Endothelial cell of umbilical vein (primary cell): ENCODE results near the gene RBM42. TPM values are rescaled to one million over a fixed set of nuclear protein-coding genes. Genes with fewer than 3 reads are reported as not detected.

Experiments
- BruUV-seq: library from RNA; stranded (reverse); fragments of 400-500 nt; replicated peaks from 2 replicates; lab custom pipeline; 2021; lab: Mats Ljungman, UMichigan
- CTCF ChIA-PET: fragments of 300-600, 350-600 bp; sonication (Branson Sonifier 250); formaldehyde crosslinking; loops from one replicate; lab custom pipeline; 2021; ENCODE audit warnings: antibody characterized with exemption, inconsistent platforms; lab: Charles Lee
- POLR2A ChIA-PET: fragments of 300-600, 350-600 bp; sonication (Branson Sonifier 250); formaldehyde crosslinking; loops from one replicate; lab custom pipeline; 2021; ENCODE audit warnings: antibody characterized with exemption, inconsistent platforms; lab: Charles Lee
- DNase-seq: peaks from one replicate; pipeline ENCODE4 v3.0.0-alpha.2; 2011; ENCODE audit warnings: low read depth, low spot score
- FAIRE-seq: peaks from 2 replicates; lab custom pipeline; 2011; peaks lifted over from hg19 to GRCh38; lab: Jason Lieb, UNC
- H2AFZ ChIP-seq: 2 replicates; pipeline ENCODE4 v1.6.0; 2012; ENCODE audit warnings: low read depth, low read length, control low read depth, inconsistent platforms
- H3K27ac ChIP-seq: 2 replicates; pipeline ENCODE4 v1.5.1; 2011; ENCODE audit warnings: low read depth, mild to moderate bottlenecking, control low read depth, low read length, moderate library complexity; ENCODE audit not compliant: insufficient read depth
- H3K27me3 ChIP-seq, 2 experiments: 2 replicates each; pipeline versions ENCODE4 v1.6.0 to v1.6.1; 2011; ENCODE audit warnings: low read length in 2 of 2, mixed read lengths in 1 of 2; ENCODE audit not compliant: control insufficient read depth in 2 of 2, insufficient read depth in 2 of 2
- H3K36me3 ChIP-seq, 2 experiments: 2 replicates in 1 of 2; 3 replicates in 1 of 2; pipeline ENCODE4 v1.5.1; 2011; ENCODE audit warnings: low read length in 2 of 2, mild to moderate bottlenecking in 1 of 2, moderate library complexity in 1 of 2; ENCODE audit not compliant: control insufficient read depth in 2 of 2, insufficient read depth in 2 of 2; ENCODE audit errors: extremely low read depth in 1 of 2
- H3K4me1 ChIP-seq: 3 replicates; pipeline ENCODE4 v1.5.1; 2011; ENCODE audit warnings: mild to moderate bottlenecking, low read length; ENCODE audit not compliant: control insufficient read depth, insufficient read depth; ENCODE audit errors: extremely low read depth
- H3K4me2 ChIP-seq: 2 replicates; pipeline ENCODE4 v1.6.1; 2011; ENCODE audit warnings: low read length, control low read depth, mixed read lengths; ENCODE audit not compliant: insufficient read depth
- H3K4me3 ChIP-seq, 3 experiments: fragments of 200-600 bp in 1 of 3; sonication (generic), shearing (Covaris generic) in 1 of 3; replicated peaks in 1 of 3; 2 replicates each; pipeline ENCODE4 v1.5.1; 2011 to 2016; ENCODE audit warnings: control low read depth in 3 of 3, low read length in 3 of 3, mild to moderate bottlenecking in 2 of 3, inconsistent platforms in 1 of 3, low read depth in 1 of 3, moderate library complexity in 1 of 3; ENCODE audit not compliant: insufficient read depth in 1 of 3
- H3K79me2 ChIP-seq: 2 replicates; pipeline ENCODE4 v1.6.0; 2012; ENCODE audit warnings: low read length, inconsistent platforms; ENCODE audit not compliant: control insufficient read depth, insufficient read depth
- H3K9ac ChIP-seq: replicated peaks from 2 replicates; pipeline ENCODE3; 2011; ENCODE audit warnings: low read length, control low read depth; ENCODE audit not compliant: insufficient read depth; ENCODE audit errors: extremely low read depth
- H3K9me1 ChIP-seq: replicated peaks from 3 replicates; pipeline ENCODE4 v1.6.0; 2011; ENCODE audit warnings: mild to moderate bottlenecking, low read length; ENCODE audit not compliant: control insufficient read depth, insufficient read depth; ENCODE audit errors: extremely low read depth
- H3K9me3 ChIP-seq: replicated peaks from 2 replicates; pipeline ENCODE4 v1.5.1; 2012; ENCODE audit warnings: low read length, inconsistent platforms; ENCODE audit not compliant: control insufficient read depth, insufficient read depth
- H4K20me1 ChIP-seq: replicated peaks from 2 replicates; pipeline ENCODE3; 2011; ENCODE audit warnings: mild to moderate bottlenecking, low read length; ENCODE audit not compliant: control insufficient read depth, insufficient read depth; ENCODE audit errors: extremely low read depth
- CTCF ChIP-seq, 2 donors: IDR thresholded peaks; 1 replicate in 1 of 2; 2 replicates in 1 of 2; pipeline ENCODE4 v1.5.1; 2011; ENCODE audit warnings: low read length in 2 of 2, mild to moderate bottlenecking in 2 of 2, moderate library complexity in 2 of 2, control low read depth in 1 of 2, inconsistent platforms in 1 of 2, low read depth in 1 of 2; ENCODE audit not compliant: insufficient read depth in 1 of 2; ENCODE audit errors: extremely low read depth in 1 of 2
- EZH2 ChIP-seq: IDR thresholded peaks from 2 replicates; pipeline ENCODE4 v1.6.1; 2012; ENCODE audit warnings: borderline replicate concordance, low read depth, mild to moderate bottlenecking, moderate library complexity, low read length, inconsistent platforms; ENCODE audit not compliant: severe bottlenecking
- FOS ChIP-seq: IDR thresholded peaks from 2 replicates; pipeline ENCODE4 v1.6.1; 2011; ENCODE audit warnings: mild to moderate bottlenecking, low read length, moderate library complexity, borderline replicate concordance; ENCODE audit not compliant: insufficient read depth
- GATA2 ChIP-seq: IDR thresholded peaks from 2 replicates; pipeline ENCODE4 v1.7.0; 2011; ENCODE audit warnings: low read depth, mild to moderate bottlenecking, moderate library complexity, mixed read lengths, low read length; ENCODE audit not compliant: insufficient read length, insufficient read depth
- JUN ChIP-seq: IDR thresholded peaks from 2 replicates; pipeline ENCODE4 v1.6.1; 2011; ENCODE audit warnings: borderline replicate concordance, low read depth; ENCODE audit not compliant: insufficient read length, insufficient read depth
- MYC ChIP-seq: IDR thresholded peaks from one replicate; pipeline ENCODE4 v1.6.1; 2011; ENCODE audit warnings: mild to moderate bottlenecking, low read depth, low read length
- POLR2A ChIP-seq: IDR thresholded peaks from 2 replicates; pipeline ENCODE4 v1.6.1; 2012; ENCODE audit warnings: low read depth, mild to moderate bottlenecking, control low read depth, low read length
- POLR2AphosphoS5 ChIP-seq: IDR thresholded peaks from 2 replicates; pipeline ENCODE4 v1.6.1; 2012; ENCODE audit warnings: low read depth, mild to moderate bottlenecking, control low read depth, low read length, moderate library complexity; ENCODE audit not compliant: insufficient read depth
- dilution Hi-C: fragments of 300-500 bp; cut with MboI; formaldehyde crosslinking; loops from one replicate; pipeline ENCODE4 v1.15.0; 2019; ENCODE audit warnings: low sequenced_read_pairs; ENCODE audit not compliant: extremely low pct_ligation_motif_present
- intact Hi-C: fragments of 100-400 bp; cut with micrococcal nuclease; formaldehyde crosslinking; loops from one replicate; pipeline ENCODE4 v1.10.0; 2022
- polyA plus RNA-seq, 4 experiments: library from polyadenylated mRNA; depleted of rRNA in 3 of 4; stranded (reverse) in 3 of 4; unstranded in 1 of 4; fragments of >200 nt; gene quantifications; 2 replicates each; pipeline versions ENCODE4 v1.2.1 to v1.2.3, GENCODE V29; 2011 to 2012; ENCODE audit warnings: missing spikeins in 1 of 4
- total RNA-seq: library from RNA; stranded (reverse); gene quantifications from 2 replicates; pipeline ENCODE4 v1.2.3, GENCODE V29; 2021
- TF ChIP-seq, protein P1 (sequence below): IDR thresholded peaks from 2 replicates; pipeline ENCODE4 v1.6.1; 2011; ENCODE audit not compliant: insufficient read depth, insufficient read length

RBM42 gene
- total and polyA plus RNA-seq, 2 donors (not counting 3 experiments of a cell fraction or from before 2014, with no cell fraction given): 78.3 to 97.3 TPM

DNA sequence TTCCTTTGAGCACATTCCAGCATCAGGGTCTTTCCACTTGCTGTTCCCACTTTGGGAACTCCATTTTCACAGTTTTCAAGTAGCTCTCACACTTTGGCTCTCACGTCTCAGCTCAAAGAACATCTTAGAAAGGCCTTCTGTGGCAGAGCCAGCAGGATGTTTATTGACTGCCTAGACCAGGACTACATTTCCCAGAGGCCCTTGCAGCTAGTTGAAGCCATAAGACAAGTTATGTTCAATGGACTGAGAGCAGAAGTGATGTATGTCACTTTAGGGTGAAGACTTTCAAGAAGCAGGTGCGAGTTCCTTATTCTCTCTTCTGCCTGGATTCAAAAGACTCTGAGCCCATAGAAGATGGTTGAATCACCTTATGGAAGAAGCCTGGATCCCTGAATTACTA, 20.6 kb upstream of the RBM42 start:
- FAIRE-seq (no peak), DNase-seq (no peak)
- H3K4me1 ChIP-seq: peaks cover 3% of the 10 kb centered on the region
- H3K9me1 ChIP-seq: no peaks in the 10 kb centered on the region
- no peak overlapping the region for H2AFZ ChIP-seq
- no TSS peak for BruUV-seq
- no peaks in the 10 kb centered on the region for H3K27me3 ChIP-seq
- dilution Hi-C loops (no loop called here), intact Hi-C loops (no loop called here)
- ChIA-PET CTCF (no interaction called here), POLR2A (no interaction called here)
- no peaks in the 10 kb centered on the region for H4K20me1 ChIP-seq
- no peaks in the 10 kb centered on the region for H3K36me3 ChIP-seq
- no peak for TF ChIP-seq EZH2
- TF ChIP-seq JUN: no peak
- no peak for TF ChIP-seq POLR2AphosphoS5
- no peak for TF ChIP-seq CTCF (IDR thresholded peaks at IDR 0.05; ENCODE audit: extremely low read depth in 1 of 2, insufficient read depth in 1 of 2, low read depth in 1 of 2, low read length in 2 of 2)
- no peak for TF ChIP-seq MYC
- TF ChIP-seq GATA2: no peak
- TF ChIP-seq FOS: no peak
- TF ChIP-seq, protein P1, sequence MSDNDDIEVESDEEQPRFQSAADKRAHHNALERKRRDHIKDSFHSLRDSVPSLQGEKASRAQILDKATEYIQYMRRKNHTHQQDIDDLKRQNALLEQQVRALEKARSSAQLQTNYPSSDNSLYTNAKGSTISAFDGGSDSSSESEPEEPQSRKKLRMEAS: no peak
- no peak for TF ChIP-seq POLR2A
- H3K27ac ChIP-seq: no peak overlapping the region
- no peak overlapping the region for H3K4me3 ChIP-seq
- H3K9me3 ChIP-seq: no peaks in the 10 kb centered on the region
- H3K79me2 ChIP-seq: no peaks in the 10 kb centered on the region
- no peak overlapping the region for H3K9ac ChIP-seq
- H3K4me2 ChIP-seq: no peak overlapping the region
